ENCODE results near the gene TMEM154. TPM values are rescaled to one million over a fixed set of nuclear protein-coding genes. Genes with fewer than 3 reads are reported as not detected.

Gene TMEM154
- total RNA-seq, 2 experiments from 2014 or later: 20.0 to 22.2 TPM

Other genes starting within 250 kb of the TMEM154 start
- 10 to 100 TPM; 50.6 to 56.9 TPM for gene FBXW7, start 143.9 kb downstream of the TMEM154 start, total RNA-seq
- under 1 TPM; 0.40 to 0.44 TPM for gene TIGD4, start 99.7 kb upstream of the TMEM154 start, total RNA-seq
- 10 to 100 TPM; 20.3 to 20.5 TPM for gene ARFIP1, start 100.0 kb upstream of the TMEM154 start, total RNA-seq